GM18909 (cell line): ENCODE measurements around the gene ANKRD13A.
A peak's percentile ranks its signal among the peaks of the same experiment; 100 is the strongest.

ENCODE experiments used
- ATAC-seq: cut with Tn5 transposase; IDR thresholded peaks from one replicate; pipeline ENCODE4 v1.9.1; 2021; ENCODE audit warnings: mild to moderate bottlenecking; ENCODE audit not compliant: unreplicated experiment, poor library complexity

The ANKRD13A gene

GRCh38 chr12:109998904-109999648 is at the start of gene ANKRD13A:
Gene ANKRD13A, plus strand, starts transcription at chr12:109999430. Its CDS starts 259 bp downstream, at chr12:109999689.
- peak; percentile 59 for ATAC-seq

GRCh38 chr12:109950625-109951024 is 48.6 kb upstream of the ANKRD13A start:
- ATAC-seq, result no peak

GRCh38 chr12:109951136-109951535 is 48.1 kb upstream of the ANKRD13A start:
- ATAC-seq, result no peak

GRCh38 chr12:109951751-109952150 is 47.5 kb upstream of the ANKRD13A start:
- no peak for ATAC-seq

GRCh38 chr12:109952160-109952858 is 46.9 kb upstream of the ANKRD13A start:
- ATAC-seq, result no peak

GRCh38 chr12:109952873-109953272 is 46.4 kb upstream of the ANKRD13A start:
- ATAC-seq, result no peak

GRCh38 chr12:109953656-109954055 is 45.6 kb upstream of the ANKRD13A start:
- ATAC-seq, result no peak

- ATAC-seq, result no peak
Observed at GRCh38 chr12:109958374-109958773, 40.9 kb upstream of the ANKRD13A start.

GRCh38 chr12:109959411-109960093 is 39.7 kb upstream of the ANKRD13A start:
- no peak for ATAC-seq

- ATAC-seq, result no peak
Observed at GRCh38 chr12:109961201-109961600, 38.0 kb upstream of the ANKRD13A start.

- ATAC-seq, result no peak
Observed at GRCh38 chr12:109961612-109962011, 37.6 kb upstream of the ANKRD13A start.

GRCh38 chr12:109962398-109962797 is 36.8 kb upstream of the ANKRD13A start:
- ATAC-seq, result no peak

- ATAC-seq, result no peak
Observed at GRCh38 chr12:109963330-109963729, 35.9 kb upstream of the ANKRD13A start.

- no peak for ATAC-seq
Observed at GRCh38 chr12:109963743-109964429, 35.3 kb upstream of the ANKRD13A start.

- ATAC-seq, result no peak
Observed at GRCh38 chr12:109966546-109966945, 32.7 kb upstream of the ANKRD13A start.

GRCh38 chr12:109967383-109968031 is 31.7 kb upstream of the ANKRD13A start:
- ATAC-seq, result no peak

GRCh38 chr12:109968032-109968420 is 31.2 kb upstream of the ANKRD13A start:
- no peak for ATAC-seq

- no peak for ATAC-seq
Observed at GRCh38 chr12:109968801-109969200, 30.4 kb upstream of the ANKRD13A start.

GRCh38 chr12:109972821-109973220 is 26.4 kb upstream of the ANKRD13A start:
- no peak for ATAC-seq

- ATAC-seq, result no peak
Observed at GRCh38 chr12:109981311-109981710, 17.9 kb upstream of the ANKRD13A start.
